ENCODE results near the gene LRG1. TPM values are rescaled to one million over a fixed set of nuclear protein-coding genes. Genes with fewer than 3 reads are reported as not detected.
A peak's percentile ranks its signal among the peaks of the same experiment; 100 is the strongest.

LRG1 gene
- total RNA-seq, 2 experiments from 2014 or later = 0.19 to 0.38 TPM

DNA sequence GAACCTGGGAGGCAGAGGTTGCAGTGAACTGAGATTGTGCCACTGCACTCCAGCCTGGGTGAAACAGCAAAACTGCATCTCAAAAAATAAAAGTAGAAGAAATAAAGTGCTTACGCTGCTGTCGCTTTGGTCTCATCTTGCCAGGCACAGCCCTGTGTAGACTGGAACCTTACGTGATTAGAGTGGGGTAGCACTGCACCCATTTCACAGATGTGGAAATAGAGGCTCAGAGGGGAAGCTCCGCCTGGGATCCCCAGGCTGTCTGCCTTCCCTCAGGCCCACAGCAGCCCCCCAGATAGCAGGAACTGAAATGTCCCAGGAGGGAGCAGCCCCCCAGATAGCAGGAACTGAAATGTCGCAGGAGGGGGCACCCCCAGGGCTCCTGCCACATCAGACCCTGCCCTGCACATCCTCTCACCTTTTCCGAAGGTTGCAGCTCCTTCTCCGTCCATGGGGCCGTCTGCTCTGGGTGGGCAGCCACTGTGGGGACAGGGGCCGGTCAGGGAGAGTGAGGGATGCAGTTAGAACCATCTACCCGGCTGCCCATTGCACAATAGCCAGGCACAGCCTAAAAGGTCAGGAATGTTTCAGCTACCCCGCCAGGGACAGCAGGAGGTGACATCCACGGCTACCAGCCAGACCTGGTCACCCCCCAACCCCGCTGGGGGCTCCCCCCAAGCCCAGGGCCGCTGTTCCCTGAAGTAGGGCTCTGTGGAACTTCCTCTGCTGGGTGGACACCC lies 23.5 kb downstream of the LRG1 start:
- no peak overlapping the region for H3K27ac Mint-ChIP-seq
- peaks cover 4% of the 10 kb centered on the region for H3K27me3 Mint-ChIP-seq

DNA sequence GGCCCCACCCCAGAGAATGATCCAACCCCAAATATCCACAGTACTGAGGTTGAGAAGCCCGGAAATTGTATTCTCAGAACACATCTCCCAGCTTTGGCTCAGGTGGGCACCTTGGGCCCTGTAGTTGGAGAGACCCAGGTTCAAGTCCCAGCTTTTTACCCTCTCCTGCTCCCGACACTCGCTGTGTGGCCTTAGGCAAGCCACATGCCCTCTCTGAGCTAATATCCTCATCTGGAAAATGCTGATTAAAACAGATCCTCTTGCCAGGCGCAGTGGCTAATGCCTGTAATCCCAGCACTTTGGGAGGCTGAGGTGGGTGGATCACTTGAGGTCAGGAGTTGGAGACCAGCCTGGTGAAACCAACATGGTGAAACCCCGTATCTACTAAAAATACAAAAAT lies 24.1 kb downstream of the LRG1 start:
- H3K4me1 Mint-ChIP-seq = no peaks in the 10 kb centered on the region
- no peaks in the 10 kb centered on the region for H3K9me3 Mint-ChIP-seq
- H3K4me3 Mint-ChIP-seq = no peak overlapping the region
- H3K27me3 Mint-ChIP-seq = peaks cover 4% of the 10 kb centered on the region
- no peak for DNase-seq
- H3K27ac Mint-ChIP-seq = no peak overlapping the region
- no peaks in the 10 kb centered on the region for H3K36me3 Mint-ChIP-seq

More for the DNA sequence above, 23.5 kb downstream of the LRG1 start:
- no peak for DNase-seq
- Mint-ChIP-seq H3K4me1 (no peaks in the 10 kb centered on the region), H3K4me3 (no peak overlapping the region), H3K9me3 (no peaks in the 10 kb centered on the region), H3K36me3 (no peaks in the 10 kb centered on the region)

DNA sequence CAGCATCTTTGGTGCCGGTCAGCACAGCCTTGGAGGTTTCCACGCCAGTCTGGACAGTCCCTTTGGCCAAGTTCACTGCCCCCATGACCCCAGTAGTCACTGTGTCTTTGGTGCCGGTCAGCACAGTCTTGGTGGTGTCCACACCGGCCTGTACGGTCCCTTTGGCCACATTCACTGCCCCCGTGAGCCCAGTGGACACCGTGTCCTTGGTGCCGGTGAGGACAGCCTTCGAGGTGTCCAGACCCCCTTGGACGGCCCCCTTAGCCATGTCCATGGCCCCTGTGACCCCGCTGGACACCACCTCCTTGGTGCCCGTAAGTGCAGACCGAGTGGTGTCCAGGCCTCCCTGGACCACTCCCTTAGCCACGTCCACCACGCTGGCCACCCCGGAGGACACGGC lies 26.6 kb downstream of the LRG1 start:
- Mint-ChIP-seq H3K4me3 (no peak overlapping the region), H3K36me3 (no peaks in the 10 kb centered on the region), H3K9me3 (no peaks in the 10 kb centered on the region), H3K27me3 (no peaks in the 10 kb centered on the region), H3K4me1 (no peaks in the 10 kb centered on the region), H3K27ac (no peak overlapping the region)
- no peak for DNase-seq

DNA sequence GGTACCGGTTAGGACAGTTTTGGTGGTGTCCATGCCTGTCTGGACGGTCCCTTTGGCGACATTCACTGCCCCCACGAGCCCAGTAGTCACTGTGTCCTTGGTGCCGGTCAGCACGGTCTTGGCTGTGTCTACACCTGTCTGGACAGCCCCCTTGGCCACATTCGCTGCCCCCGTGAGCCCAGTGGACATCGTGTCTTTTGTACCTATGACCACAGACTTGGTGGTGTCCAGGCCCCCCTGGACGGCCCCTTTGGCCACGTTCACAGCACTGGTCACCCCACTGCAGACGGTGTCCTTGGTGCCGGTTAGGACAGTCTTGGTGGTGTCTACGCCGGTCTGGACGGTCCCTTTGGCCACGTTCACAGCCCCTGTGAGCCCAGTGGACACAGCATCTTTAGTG lies 27.8 kb downstream of the LRG1 start:
- no peak for DNase-seq
- no peak overlapping the region for H3K4me3 Mint-ChIP-seq
- H3K9me3 Mint-ChIP-seq = no peaks in the 10 kb centered on the region
- no peaks in the 10 kb centered on the region for H3K4me1 Mint-ChIP-seq
- no peaks in the 10 kb centered on the region for H3K36me3 Mint-ChIP-seq
- H3K27ac Mint-ChIP-seq = no peak overlapping the region
- no peaks in the 10 kb centered on the region for H3K27me3 Mint-ChIP-seq

DNA sequence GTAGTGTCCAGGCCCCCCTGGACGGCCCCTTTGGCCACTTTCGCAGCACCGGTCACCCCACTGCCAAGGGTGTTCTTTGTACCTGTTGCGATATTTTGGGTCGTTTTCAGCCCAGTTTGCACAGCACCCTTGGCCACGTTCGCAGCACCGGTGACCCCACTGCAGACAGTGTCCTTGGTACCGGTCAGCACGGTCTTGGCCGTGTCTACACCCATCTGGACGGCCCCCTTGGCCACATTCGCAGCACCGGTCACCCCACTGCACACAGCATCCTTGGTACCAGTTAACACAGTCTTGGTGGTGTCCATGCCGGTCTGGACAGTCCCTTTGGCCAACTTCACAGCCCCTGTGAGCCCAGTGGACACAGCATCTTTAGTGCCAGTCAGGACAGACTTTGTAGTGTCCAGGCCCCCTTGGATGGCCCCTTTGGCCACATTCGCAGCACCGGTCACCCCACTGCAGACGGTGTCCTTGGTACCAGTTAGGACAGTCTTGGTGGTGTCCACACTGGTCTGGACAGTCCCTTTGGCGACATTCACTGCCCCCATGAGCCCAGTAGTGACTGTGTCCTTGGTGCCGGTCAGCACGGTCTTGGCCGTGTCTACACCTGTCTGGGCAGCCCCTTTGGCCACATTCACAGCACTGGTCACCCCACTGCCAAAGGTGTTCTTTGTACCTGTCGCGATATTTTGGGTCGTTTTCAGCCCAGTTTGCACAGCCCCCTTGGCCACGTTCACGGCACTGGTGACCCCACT lies 28.4 kb downstream of the LRG1 start:
- H3K36me3 Mint-ChIP-seq = no peaks in the 10 kb centered on the region
- H3K27me3 Mint-ChIP-seq = no peaks in the 10 kb centered on the region
- H3K9me3 Mint-ChIP-seq = no peaks in the 10 kb centered on the region
- H3K4me3 Mint-ChIP-seq = no peak overlapping the region
- H3K4me1 Mint-ChIP-seq = peaks cover 3% of the 10 kb centered on the region
- DNase-seq = no peak
- no peak overlapping the region for H3K27ac Mint-ChIP-seq

DNA sequence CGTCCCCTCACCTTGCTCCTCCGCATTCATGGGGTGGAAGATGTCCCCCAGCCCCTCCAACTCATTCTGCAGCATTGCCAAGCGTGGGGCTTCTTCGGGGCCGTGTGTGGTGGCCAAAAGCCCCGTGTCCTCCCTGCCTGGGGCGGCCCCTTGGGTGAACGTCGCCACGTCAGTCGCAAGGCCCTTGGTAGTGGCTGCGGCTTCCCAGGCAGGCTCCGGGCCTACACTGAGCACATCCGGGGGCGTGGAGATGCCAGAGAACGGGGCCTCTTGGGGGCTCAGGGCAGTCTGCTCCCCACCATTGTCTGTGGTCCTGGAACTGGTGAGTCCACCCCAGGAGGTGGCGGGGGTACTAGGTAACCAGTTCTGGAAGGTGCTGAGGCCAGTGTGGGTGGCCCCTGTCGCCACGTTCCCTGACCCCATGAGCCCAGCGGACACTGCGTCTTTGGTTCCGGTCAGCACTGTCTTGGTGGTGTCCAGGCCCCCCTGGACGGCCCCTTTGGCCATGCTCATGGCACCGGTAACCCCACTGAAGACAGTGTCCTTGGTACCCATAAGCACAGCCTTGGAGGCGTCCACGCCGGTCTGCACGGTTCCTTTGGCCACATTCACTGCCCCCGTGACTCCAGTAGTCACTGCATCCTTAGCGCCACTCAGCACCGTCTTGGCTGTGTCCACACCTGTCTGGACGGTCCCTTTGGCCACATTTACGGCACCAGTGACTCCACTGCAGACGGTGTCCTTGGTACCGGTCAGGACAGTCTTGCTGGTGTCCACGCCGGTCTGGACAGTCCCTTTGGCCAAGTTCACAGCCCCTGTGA lies 29.2 kb downstream of the LRG1 start:
- H3K27ac Mint-ChIP-seq = no peak overlapping the region
- no peaks in the 10 kb centered on the region for H3K27me3 Mint-ChIP-seq
- no peaks in the 10 kb centered on the region for H3K9me3 Mint-ChIP-seq
- H3K36me3 Mint-ChIP-seq = no peaks in the 10 kb centered on the region
- no peak overlapping the region for H3K4me3 Mint-ChIP-seq
- H3K4me1 Mint-ChIP-seq = peaks cover 8% of the 10 kb centered on the region
- no peak for DNase-seq

DNA sequence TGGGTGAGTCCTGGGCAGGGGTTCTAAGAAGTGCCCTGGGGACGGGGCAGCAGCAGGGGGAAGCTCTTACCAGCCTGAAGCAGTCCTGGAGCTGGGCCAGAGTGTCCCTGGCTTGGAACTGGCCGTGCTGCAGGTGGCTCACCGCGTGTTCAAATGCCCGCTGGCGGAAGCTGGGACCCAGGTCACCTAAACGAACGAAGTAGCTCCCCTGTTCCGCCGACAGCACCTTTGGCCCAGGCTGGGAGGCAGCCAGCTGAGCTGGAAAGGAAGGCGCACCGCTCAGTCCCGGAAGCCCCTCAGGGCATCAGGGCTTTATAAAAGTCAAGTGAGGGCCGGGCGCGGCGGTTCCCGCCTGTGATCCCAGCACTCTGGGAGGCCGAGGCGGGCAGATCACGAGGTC lies 31.1 kb downstream of the LRG1 start:
- Mint-ChIP-seq H3K27ac (no peak overlapping the region), H3K4me1 (peaks cover 8% of the 10 kb centered on the region), H3K27me3 (no peaks in the 10 kb centered on the region), H3K4me3 (no peak overlapping the region), H3K36me3 (peaks cover 2% of the 10 kb centered on the region), H3K9me3 (no peaks in the 10 kb centered on the region)
- DNase-seq = no peak

DNA sequence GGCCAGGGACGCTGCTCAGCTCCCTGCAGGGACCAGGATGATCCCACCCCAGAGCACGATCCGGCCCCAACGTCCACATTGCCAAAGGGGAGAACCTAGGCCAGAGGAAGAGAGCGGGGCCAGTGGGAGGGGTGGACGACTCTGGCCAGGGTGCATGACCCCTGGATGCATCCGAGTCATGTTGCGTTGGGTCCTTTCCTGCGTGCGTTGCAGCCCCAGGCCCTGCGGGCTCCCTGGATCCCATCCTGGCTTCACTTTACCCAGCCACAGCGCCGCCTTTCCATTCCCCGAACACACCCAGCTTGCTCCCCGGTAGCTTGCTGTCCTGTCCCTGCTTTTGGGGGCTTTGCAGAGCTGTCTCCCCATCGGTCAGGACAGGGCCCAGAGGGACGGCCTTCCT lies 32.0 kb downstream of the LRG1 start:
- no peak overlapping the region for H3K27ac Mint-ChIP-seq
- peaks cover 2% of the 10 kb centered on the region for H3K36me3 Mint-ChIP-seq
- no peak for DNase-seq
- peaks cover 8% of the 10 kb centered on the region for H3K4me1 Mint-ChIP-seq
- no peaks in the 10 kb centered on the region for H3K9me3 Mint-ChIP-seq
- no peaks in the 10 kb centered on the region for H3K27me3 Mint-ChIP-seq
- no peak overlapping the region for H3K4me3 Mint-ChIP-seq

DNA sequence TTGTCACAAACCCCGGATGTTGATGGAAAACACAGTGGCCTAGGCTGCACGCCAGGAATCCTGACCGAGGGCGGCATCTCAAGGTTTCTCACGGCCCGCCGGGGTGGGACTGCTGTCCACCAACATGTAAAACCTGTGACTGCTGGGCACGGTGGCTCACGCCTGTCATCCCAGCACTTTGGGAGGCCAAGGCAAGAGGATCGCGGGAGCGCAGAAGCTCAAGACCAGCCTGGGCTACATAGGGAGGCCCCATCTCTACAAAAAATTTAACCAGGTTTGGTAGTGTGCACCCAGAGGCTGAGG lies 32.7 kb downstream of the LRG1 start:
- no peak overlapping the region for H3K4me3 Mint-ChIP-seq
- DNase-seq = no peak
- H3K4me1 Mint-ChIP-seq = peaks cover 8% of the 10 kb centered on the region
- H3K36me3 Mint-ChIP-seq = peaks cover 2% of the 10 kb centered on the region
- H3K27me3 Mint-ChIP-seq = no peaks in the 10 kb centered on the region
- H3K27ac Mint-ChIP-seq = no peak overlapping the region
- H3K9me3 Mint-ChIP-seq = no peaks in the 10 kb centered on the region

DNA sequence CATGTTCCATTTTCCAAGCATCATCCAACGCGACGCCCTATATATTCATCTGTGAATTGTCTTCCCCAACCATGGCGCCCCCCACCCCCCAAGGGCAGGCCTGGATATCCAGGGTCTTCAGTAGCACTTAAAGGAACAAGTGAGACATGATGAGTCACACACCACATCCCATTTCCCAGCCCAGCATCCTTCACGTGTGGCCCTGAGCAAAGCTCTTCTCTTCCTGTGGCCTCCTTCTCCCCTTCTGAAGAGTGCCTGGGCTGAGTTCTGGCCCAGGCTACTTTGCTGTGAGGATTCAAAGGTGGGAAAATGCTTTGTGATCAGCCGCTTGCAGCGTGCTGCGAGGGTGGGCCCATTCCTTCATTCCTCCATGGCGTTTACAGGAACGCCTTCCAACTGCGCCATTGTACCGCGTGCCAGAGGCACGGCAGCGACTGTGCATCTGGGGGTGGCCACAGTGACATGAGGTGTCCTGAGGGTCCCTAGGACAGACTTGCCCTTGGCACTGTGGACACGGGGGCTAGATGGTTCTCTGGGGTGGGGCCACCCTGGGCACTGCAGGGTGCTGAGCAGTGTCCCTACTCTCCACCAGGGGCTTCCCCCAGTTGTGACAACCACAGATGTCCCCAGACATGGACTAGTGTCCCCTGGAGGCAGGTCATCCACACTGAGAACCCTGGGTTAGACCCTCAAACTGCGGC lies 33.2 kb downstream of the LRG1 start:
- H3K36me3 Mint-ChIP-seq = peaks cover 2% of the 10 kb centered on the region
- H3K27me3 Mint-ChIP-seq = no peaks in the 10 kb centered on the region
- H3K9me3 Mint-ChIP-seq = no peaks in the 10 kb centered on the region
- peak; percentile 15 for DNase-seq
- no peak overlapping the region for H3K4me3 Mint-ChIP-seq
- peak overlapping the region; percentile 5 for H3K27ac Mint-ChIP-seq
- H3K4me1 Mint-ChIP-seq = peaks cover 8% of the 10 kb centered on the region

DNA sequence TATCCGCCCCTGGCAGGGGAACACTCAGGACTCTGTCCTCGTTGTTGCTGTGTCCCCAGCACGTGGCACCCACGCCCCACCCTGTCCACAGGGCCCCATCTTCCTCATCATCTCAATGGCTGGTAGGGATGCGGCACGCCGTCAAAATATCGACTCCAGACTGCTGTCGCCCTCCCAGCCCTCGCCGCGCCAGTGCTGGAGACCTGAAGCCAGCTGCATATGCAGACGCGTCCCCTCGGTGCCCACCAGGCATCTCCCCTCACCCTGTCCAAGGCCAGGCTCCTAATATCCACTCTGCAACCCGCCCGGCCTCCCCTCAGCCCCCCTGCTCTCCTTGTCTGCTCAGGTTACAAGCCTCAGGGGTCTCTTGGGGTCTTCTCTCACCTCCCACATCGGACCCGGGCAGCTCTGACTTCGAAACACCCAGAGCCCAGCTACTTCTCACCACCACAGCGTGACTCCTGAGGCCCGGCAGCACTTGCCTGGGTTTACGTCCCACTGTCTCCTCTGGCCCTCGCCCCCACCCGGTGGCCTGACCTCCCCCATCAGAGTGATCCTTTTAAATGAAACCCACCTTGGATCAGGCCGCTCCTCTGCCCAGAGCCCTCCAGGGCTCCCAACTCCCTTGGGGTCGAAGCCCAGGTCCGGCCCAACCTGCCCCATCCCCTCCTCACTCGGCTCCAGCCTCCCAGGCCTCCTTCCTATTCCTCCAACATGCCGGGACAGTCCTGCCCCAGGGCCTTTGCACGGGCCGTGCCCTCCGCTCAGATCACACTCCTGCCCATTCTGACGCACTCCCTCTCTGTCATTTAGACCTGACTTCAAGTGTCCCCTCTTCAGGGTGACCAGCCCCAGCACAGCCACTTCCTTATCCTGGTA lies 34.0 kb downstream of the LRG1 start:
- peak overlapping the region; percentile 22 for H3K27ac Mint-ChIP-seq
- no peaks in the 10 kb centered on the region for H3K27me3 Mint-ChIP-seq
- no peak for DNase-seq
- peaks cover 2% of the 10 kb centered on the region for H3K36me3 Mint-ChIP-seq
- peaks cover 8% of the 10 kb centered on the region for H3K4me1 Mint-ChIP-seq
- no peaks in the 10 kb centered on the region for H3K9me3 Mint-ChIP-seq
- H3K4me3 Mint-ChIP-seq = no peak overlapping the region

DNA sequence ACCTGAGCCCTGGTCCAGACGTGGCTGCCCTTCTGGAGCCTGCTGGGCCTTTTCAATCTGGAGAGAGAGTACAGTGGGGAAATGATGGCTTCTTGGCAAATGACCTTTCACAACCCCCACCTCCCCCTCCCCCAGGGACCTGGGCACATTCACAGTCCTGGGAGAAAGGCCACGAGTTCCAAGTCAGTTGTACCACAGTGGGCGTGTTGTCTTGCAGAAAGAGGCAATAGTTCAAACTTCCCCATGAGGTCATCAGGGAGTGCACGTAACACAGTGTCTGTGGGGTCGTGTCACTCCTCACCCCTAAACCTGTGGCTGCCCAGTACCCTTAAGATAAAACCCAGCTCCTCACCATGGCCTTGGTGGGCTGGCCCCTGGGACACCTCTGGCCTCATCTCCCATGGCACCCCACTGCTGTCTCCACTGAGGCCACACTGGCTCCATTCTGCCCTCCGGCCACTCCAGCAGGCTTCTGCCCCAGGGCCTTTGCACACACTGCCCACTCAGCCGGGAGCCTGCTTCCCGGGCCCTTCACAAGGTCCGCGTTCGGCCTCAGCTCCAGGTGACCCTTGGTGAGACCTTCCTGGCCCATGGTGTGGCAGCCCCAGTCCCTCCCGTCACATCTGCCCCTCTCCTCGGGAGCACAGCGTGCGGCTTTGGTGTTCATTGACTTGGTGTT lies 34.8 kb downstream of the LRG1 start:
- Mint-ChIP-seq H3K27ac (no peak overlapping the region), H3K4me1 (peaks cover 8% of the 10 kb centered on the region), H3K4me3 (no peak overlapping the region), H3K9me3 (no peaks in the 10 kb centered on the region), H3K27me3 (no peaks in the 10 kb centered on the region), H3K36me3 (peaks cover 2% of the 10 kb centered on the region)
- DNase-seq = no peak

DNA sequence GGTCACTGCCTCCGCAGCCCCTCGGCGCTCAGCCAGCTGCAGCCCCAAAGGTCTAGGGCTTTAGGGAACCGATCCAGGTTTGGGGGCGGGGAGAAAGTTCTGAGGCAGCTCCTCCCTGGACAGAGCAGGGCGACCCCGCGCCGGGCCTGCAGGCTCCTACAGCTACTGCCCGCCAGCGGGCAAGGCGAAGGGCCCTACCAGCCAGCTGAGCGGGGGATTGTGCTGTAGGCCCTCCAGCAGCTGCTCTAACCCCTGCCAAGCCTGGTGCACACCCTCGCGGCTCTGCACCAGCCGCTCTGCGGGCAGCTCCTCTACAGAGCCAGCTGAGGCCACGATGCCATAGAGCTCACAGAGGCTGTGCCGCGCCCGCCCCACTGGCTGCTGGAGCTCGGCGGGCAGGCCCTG lies 35.5 kb downstream of the LRG1 start:
- no peaks in the 10 kb centered on the region for H3K27me3 Mint-ChIP-seq
- H3K4me3 Mint-ChIP-seq = no peak overlapping the region
- H3K4me1 Mint-ChIP-seq = peaks cover 8% of the 10 kb centered on the region
- DNase-seq = no peak
- peaks cover 2% of the 10 kb centered on the region for H3K36me3 Mint-ChIP-seq
- H3K9me3 Mint-ChIP-seq = no peaks in the 10 kb centered on the region
- no peak overlapping the region for H3K27ac Mint-ChIP-seq

DNA sequence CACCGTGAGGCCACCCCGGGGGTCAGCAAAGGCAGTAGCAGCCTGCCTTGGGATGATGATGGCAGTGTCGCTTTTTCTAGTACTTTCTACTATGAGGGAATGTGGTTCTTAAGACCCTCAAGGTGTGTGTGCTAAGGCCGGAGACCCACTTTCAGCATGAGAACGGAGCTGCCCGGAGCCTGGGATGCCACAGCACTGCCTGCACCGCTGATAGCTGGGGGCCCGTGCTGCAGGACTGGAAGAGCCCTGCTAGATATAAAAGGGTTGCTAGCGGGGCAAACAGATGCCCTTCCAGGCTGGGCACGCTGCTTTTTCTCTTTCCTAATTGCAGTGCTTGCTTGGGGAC lies 36.0 kb downstream of the LRG1 start:
- Mint-ChIP-seq H3K27ac (no peak overlapping the region), H3K36me3 (peaks cover 2% of the 10 kb centered on the region), H3K9me3 (no peaks in the 10 kb centered on the region), H3K4me3 (no peak overlapping the region), H3K27me3 (no peaks in the 10 kb centered on the region), H3K4me1 (peaks cover 8% of the 10 kb centered on the region)
- DNase-seq = no peak
